ENCODE results near the gene MIPOL1.
A peak's percentile ranks its signal among the peaks of the same experiment; 100 is the strongest.

Gene MIPOL1

GRCh38 chr14:37589715-37590427 is 392.1 kb downstream of the MIPOL1 start:
- DNase-seq = no peak

GRCh38 chr14:37590428-37591139 is 392.8 kb downstream of the MIPOL1 start:
- DNase-seq = no peak

DNA sequence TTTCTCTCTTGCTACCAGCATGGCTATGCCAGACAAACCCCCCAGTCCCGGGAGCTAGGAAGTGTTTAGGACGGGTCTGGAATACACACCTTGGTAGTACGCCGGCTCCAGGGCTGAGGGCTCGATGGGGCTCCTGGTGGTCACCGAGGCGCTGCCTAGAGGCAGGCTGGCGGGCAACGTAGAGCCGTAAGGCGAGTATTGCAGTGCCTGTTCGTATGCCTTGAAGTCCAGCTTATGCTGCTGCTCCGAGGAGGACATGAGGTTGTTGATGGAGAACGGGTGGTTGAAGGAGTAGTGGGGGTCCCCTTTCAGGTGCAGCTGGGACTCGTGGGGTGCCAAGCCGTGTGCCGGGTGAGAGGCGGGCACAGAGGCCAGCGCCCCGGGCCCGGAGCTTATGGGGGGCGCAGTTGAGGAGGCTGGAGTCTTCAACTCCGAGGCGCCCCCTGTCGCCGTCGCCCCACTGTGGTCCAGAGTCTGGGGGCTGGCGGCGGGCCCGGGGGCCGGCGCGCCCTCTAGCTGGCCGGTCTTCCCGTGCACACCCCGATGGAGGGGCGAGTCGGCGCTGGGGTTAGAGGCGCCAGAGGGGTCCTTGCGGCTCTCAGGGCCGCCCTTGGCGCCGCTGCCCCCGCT is 393.7 kb downstream of the MIPOL1 start:
- DNase-seq = peak; percentile 35

DNA sequence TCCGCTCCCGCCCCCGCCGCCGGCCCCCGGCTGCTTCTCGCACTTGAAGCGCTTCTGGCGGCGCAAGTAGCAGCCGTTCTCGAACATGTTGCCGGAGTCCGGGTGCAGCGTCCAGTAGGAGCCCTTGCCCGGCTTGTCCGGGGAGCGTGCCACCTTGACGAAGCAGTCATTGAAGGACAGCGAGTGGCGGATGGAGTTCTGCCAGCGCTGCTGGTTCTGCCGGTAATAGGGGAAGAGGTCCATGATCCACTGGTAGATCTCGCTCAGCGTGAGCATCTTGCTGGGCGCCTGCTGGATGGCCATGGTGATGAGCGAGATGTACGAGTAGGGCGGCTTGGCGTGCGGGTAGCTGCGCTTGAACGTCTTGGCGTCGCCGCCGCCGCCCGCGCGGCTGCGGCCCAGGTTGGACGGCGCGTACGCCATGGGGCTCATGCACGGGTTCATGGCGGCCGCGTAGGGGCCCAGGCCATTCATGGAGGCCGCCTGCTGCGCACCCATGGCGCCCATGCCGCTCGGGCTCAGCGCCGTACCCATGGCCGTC is 394.3 kb downstream of the MIPOL1 start:
- peak; percentile 35 for DNase-seq

GRCh38 chr14:37592482-37593408 is 395.0 kb downstream of the MIPOL1 start:
- no peak for DNase-seq

DNA sequence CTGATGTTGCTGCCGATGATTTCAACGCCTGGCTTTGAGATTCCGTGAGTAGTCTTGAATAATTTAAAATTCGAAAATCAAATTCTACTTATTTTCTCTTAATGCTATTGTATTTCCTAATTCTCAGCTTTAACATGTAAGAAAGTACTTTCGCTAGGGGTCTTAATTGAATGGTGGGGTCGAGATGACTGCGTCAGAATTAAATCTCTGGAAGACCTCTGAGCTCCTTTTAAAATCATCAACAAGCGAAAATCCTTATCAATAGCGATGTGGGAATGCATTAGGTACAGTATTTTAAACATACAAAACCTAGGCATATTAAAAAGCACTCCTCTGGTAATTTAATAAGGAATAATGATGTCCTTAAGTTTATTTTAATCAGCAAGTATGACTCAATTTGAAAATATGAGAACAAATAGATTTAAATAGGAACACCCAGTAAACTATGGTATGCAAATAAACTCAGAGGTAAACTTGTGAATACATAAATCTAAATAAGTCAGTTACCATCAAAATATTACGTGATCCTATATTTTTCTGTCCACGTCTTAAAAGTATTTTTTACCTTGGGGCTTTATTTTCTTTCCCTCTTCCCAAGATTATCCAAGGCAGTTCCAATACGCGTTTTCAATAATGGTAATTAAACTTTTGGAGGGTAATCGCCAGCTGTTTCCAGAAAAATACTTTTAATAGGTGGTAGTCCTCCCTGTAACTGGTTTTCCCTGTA is 395.9 kb downstream of the MIPOL1 start:
- DNase-seq = no peak

DNA sequence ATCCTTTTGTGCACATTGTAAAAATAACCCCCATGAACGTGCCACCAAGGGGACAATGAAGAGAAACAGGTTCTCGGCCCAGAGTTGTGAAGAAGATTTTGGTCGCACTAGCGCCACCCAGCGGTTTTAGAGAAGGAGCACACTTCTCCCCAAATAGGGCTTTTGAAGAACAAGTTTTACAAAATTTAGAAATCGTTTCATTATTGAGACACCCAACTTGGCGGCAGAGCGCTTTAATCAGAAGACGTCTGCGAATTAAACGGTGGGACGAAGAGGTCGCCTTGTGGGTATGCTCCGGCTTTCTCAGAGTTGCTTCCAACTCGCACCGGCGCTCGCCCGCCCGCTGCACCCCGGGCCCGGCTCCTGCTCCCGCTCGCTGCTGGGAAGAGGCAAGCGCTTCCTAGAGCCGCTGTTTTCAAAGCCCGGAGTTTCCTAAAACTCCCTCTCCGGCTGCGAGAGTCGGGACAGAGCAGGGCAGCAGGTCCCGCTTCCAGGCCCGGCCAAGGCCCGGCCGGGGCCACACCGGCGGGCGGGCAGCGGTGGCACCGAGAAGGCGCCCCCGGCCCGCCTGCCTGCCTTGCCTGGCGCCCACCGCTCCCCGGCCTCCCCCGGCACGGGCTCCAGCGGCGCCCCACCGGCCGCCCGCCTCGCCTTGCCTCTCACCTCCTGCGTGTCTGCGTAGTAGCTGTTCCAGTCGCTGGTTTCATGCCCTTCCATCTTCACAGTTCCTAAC is 396.7 kb downstream of the MIPOL1 start:
- DNase-seq = peak; percentile 68

GRCh38 chr14:37594971-37595808 is 397.5 kb downstream of the MIPOL1 start, which contains the start of the genes FOXA1 and TTC6:
Gene FOXA1, minus strand, starts transcription at chr14:37595249. Its CDS starts 277 bp downstream, at chr14:37594972.
Gene TTC6, plus strand, starts transcription at chr14:37595629. Its CDS starts 26,436 bp downstream, at chr14:37622065.
- DNase-seq = no peak

DNA sequence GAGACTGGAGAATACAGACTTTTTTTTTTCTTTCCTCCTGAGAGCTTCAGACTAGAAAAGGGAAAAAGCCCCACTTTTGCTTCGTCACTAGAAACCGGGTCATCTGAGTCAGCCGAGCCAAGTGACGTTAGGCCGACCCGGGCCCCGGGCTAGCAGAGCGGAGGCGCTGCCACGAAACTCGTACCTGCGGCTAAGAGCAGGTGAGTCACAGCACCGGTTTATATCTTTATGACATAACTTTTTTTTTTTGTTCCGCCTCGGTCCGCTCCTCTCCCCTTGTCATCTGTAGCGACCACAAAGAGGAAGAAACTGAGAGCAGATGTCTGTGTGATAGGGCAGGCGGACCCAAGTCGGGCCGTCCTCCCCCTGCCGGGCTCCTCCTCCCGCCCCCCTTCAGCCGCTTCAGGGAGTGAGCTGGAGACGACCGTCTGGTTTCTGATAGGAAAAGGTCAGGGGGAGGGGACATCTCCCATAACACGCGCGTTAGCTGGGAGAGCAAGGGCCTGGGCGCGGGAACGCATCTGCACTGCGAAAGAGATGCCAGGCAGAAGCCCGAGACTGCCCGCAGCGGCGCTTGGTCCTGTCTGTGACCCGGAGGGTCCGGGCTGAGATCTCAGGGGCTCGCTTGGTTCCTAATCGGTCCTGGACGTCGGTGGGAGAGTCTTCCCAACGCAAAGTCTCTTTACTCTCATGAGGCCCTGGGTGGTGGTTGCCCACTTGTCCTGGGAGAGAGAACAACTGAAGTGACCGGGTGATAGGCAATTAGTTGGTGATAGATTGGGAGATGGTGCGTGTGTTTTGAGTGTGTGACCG is 398.3 kb downstream of the MIPOL1 start:
- no peak for DNase-seq

DNA sequence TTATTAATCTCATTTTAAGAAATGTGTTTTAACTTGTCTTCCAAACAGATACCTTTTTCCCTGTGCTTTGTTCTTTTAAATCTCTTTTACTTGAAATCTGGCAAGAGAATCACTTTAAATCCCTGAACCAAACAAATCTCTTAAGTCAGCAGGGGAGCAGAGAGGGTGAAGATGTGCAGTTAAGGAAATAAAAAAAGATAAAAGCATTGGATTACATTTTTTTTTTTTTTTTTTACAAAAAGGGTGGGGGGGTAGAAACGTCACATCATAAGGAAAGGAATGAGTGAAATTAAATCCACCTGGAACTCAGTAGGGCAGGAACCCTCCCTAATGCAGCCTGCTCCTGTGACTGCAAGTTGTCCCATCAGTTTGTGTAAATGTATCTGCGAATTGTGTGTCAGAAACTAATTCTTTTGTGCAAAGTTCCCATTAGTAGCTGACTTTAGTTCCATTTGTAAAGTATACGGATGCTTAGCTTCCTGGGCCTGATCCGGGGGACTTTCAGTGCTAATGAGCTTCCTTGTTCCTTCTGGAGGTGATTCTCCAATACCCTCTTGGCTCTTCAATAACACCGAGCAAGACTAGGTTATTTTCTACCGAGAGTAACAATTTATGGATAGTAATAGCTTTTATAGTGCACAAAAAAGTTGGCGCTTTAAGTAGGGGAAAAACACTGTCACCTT is 399.2 kb downstream of the MIPOL1 start:
- no peak for DNase-seq

- DNase-seq = no peak
Observed at GRCh38 chr14:37597538-37597913, 399.8 kb downstream of the MIPOL1 start.

DNA sequence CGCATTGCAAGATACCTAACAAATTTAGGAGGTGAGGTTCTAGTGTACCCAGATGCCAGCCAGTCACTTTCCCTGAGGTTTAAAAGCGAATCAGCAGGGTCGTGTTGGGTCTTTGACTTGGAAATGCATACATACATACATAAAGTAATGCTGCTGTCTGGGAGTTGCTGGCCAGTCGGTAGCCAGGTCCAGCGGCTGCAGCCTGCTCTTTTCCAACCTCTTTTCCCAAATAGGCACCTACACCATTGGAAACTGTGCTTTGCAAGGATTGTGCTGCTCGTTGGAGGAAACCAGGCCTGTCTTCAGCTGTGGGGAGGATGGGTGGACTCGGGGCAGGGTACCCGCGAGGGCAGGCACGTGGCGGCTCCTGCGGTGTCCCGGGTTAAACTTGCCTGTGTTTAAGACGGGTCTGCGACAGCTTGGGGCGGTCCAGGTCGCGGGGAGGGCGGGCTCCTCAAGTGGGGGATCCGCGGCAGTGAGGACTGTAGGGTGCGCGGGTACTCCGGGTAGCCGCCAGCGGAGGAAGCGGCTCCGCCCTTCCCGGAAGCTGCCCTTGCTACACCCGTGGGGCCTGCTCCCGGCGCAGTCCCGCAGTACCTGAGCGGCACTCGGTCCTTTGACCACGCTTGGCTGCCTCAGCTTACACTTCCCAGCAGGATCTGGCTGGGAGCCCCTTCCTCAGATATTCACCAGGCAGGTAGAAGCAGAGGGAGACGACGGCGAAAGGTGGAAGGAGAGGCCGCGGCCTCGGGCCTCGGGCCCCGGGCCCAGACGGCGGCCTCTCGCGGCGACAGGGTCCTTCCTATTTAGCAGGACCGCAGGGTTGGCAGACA is 400.4 kb downstream of the MIPOL1 start:
- DNase-seq = peak; percentile 37

- no peak for DNase-seq
Observed at GRCh38 chr14:37598747-37599506, 401.2 kb downstream of the MIPOL1 start.

DNA sequence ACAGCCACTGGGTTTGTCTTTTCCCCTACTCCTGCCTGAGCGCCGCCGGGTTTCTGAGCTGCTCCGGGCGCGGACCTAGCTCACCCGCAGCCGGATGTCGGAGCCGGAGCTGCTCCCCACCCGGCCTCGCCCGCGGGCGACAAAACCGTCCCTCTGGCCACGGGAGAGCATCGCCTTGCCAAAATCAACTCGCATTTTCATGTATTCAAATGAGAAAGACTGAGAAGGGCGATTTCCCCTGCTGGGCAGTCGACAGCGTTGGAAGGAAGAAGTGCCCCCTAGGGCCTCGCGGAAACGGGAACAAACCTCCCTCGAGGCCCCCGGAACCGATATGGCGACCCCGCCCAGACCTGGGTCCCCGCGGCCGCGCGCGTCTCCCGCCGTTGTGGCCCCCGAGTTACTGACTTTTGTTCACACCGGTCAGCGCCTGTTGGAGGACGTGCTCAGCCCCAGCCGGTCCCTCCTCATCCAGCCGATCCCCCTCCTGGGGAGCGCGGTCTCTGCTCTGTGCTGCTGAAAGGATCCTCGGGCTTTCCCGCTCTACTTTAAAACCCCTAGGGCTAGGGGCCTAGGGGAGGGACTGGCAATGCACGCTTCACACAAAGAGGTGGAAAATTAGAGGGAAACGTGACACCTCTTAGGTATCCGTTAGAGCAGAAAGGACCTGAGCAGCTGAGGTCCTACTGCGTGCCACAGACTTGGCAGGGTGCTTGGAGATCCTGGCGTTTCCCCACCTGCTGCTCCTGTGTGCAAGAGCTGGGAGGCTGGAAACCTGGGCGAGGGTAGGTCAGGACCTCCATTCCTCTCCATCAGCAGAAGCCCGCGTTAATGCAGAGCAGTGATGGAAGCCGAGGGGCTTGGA is 402.0 kb downstream of the MIPOL1 start:
- DNase-seq = peak; percentile 41

DNA sequence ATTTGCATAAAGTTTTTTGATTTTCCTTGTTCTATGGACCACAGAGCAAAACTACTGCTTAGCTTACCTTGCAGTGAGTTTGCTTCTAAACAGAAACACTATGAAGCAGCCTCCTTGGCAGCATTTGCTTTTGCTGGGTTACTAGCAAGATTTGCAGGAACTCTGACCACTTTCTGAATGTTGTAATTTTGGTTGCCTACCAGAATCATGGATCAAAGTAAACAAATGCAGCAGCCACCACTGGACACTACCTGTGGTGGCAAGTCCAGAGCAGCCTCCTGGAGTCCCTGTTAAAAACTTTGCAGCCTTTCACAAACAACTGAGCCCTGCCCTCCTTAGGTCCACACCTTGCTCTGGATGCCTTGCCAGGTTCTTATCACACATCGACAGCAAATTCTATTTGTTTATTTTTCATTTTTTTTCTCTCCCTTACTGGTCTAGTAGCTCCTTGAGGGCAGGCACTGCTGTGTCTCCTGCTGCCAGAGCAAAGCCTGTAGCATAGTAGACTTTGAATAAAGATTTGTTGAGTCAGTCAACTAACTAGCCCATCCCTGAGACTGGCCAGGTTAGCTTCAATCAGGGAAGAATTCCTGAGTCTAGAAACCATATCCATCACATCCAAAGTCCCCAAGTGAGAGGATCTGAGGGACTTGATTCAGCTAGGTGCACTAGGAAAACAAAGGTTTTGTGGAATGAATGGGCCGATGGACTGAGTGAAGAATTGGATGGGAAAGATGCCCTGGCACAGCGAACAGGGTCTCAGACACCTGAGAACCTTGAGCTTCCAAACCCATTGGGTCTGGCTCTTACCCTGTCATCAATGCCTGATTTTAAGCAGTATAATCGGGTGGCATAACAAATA is 403.4 kb downstream of the MIPOL1 start:
- no peak for DNase-seq
